Liver (tissue), 9 donors: Measurements from ENCODE around the gene XPO5. TPM values are rescaled to one million over a fixed set of nuclear protein-coding genes. Genes with fewer than 3 reads are reported as not detected.

Experiments used
- DNase-seq: peaks from one replicate; pipeline ENCODE4 v3.0.0-alpha.2; 2017; ENCODE audit warnings: low spot score
- H3K27ac ChIP-seq, 2 donors: one replicate each; pipeline ENCODE4 v1.7.0; 2013; ENCODE audit warnings: inconsistent platforms in 2 of 2, low read length in 2 of 2, control low read depth in 1 of 2, low read depth in 1 of 2, mild to moderate bottlenecking in 1 of 2
- H3K27me3 ChIP-seq, 4 donors: one replicate each; pipeline versions ENCODE4 v1.6.1 to v1.7.0; 2013; ENCODE audit warnings: low read length in 3 of 4, inconsistent platforms in 1 of 4, mild to moderate bottlenecking in 1 of 4, moderate library complexity in 1 of 4; ENCODE audit not compliant: control insufficient read depth in 4 of 4, insufficient read depth in 4 of 4
- H3K36me3 ChIP-seq, 4 donors: one replicate each; pipeline versions ENCODE4 v1.6.1 to v1.7.0; 2013; ENCODE audit warnings: low read length in 3 of 4, mild to moderate bottlenecking in 3 of 4, low read depth in 1 of 4, moderate library complexity in 1 of 4; ENCODE audit not compliant: control insufficient read depth in 4 of 4, insufficient read depth in 3 of 4
- H3K4me1 ChIP-seq, 4 donors: one replicate each; pipeline versions ENCODE4 v1.6.1 to v1.7.0; 2013; ENCODE audit warnings: low read length in 3 of 4, mild to moderate bottlenecking in 3 of 4, moderate library complexity in 1 of 4; ENCODE audit not compliant: control insufficient read depth in 4 of 4, insufficient read depth in 4 of 4
- H3K4me3 ChIP-seq, 3 donors: one replicate each; pipeline versions ENCODE4 v1.6.1 to v1.7.0; 2013; ENCODE audit warnings: low read length in 3 of 3, control low read depth in 1 of 3, low read depth in 1 of 3, mild to moderate bottlenecking in 1 of 3
- H3K9ac ChIP-seq, 2 donors: one replicate each; pipeline ENCODE4 v1.7.0; 2013; ENCODE audit warnings: low read length in 2 of 2, mild to moderate bottlenecking in 2 of 2, moderate library complexity in 2 of 2, control low read depth in 1 of 2, low read depth in 1 of 2
- H3K9me3 ChIP-seq, 4 donors: one replicate each; pipeline versions ENCODE4 v1.6.1 to v1.7.0; 2013; ENCODE audit warnings: low read length in 3 of 4; ENCODE audit not compliant: control insufficient read depth in 4 of 4
- ATF3 ChIP-seq: IDR thresholded peaks from 2 replicates; pipeline ENCODE4 v1.6.1; 2016; ENCODE audit warnings: antibody characterized with exemption
- CTCF ChIP-seq: fragments of 150-350 bp; IDR thresholded peaks from 2 replicates; pipeline ENCODE4 v1.5.1; 2017; ENCODE audit warnings: improper control_type of control experiment, low read depth, low read length; ENCODE audit not compliant: missing input control
- EGR1 ChIP-seq, 2 donors: IDR thresholded peaks; 2 replicates each; pipeline ENCODE4 v1.6.1; 2016 to 2018; ENCODE audit warnings: antibody characterized with exemption in 2 of 2, low read depth in 2 of 2
- FOXA1 ChIP-seq: IDR thresholded peaks from 2 replicates; pipeline ENCODE4 v1.6.1; 2016; ENCODE audit warnings: antibody characterized with exemption
- FOXA2 ChIP-seq: IDR thresholded peaks from 2 replicates; pipeline ENCODE4 v1.6.1; 2016; ENCODE audit warnings: antibody characterized with exemption
- GABPA ChIP-seq, 2 donors: IDR thresholded peaks in 1 of 2; conservative IDR thresholded peaks in 1 of 2; 2 replicates each; pipeline ENCODE4 v1.6.1; 2016; ENCODE audit warnings: antibody characterized with exemption in 2 of 2, mild to moderate bottlenecking in 1 of 2, moderate library complexity in 1 of 2
- HNF4A ChIP-seq, 2 donors: conservative IDR thresholded peaks; 2 replicates each; pipeline ENCODE4 v1.6.1; 2016; ENCODE audit warnings: antibody characterized with exemption in 2 of 2, mild to moderate bottlenecking in 2 of 2
- HNF4G ChIP-seq: IDR thresholded peaks from 2 replicates; pipeline ENCODE4 v1.6.1; 2016; ENCODE audit warnings: antibody characterized with exemption
- JUND ChIP-seq, 2 donors: IDR thresholded peaks; 2 replicates each; pipeline ENCODE4 v1.6.1; 2016; ENCODE audit warnings: antibody characterized with exemption in 2 of 2
- MAX ChIP-seq: IDR thresholded peaks from 2 replicates; pipeline ENCODE4 v1.6.1; 2016; ENCODE audit warnings: antibody characterized with exemption
- NR2F2 ChIP-seq: IDR thresholded peaks from 2 replicates; pipeline ENCODE4 v1.6.1; 2016; ENCODE audit warnings: antibody characterized with exemption
- RAD21 ChIP-seq, 2 donors: IDR thresholded peaks; 2 replicates each; pipeline ENCODE4 v1.6.1; 2016; ENCODE audit warnings: antibody characterized with exemption in 2 of 2, mild to moderate bottlenecking in 2 of 2
- REST ChIP-seq: IDR thresholded peaks from 2 replicates; pipeline ENCODE4 v1.6.1; 2016; ENCODE audit warnings: antibody characterized with exemption, mild to moderate bottlenecking
- RXRA ChIP-seq, 2 donors: IDR thresholded peaks; 2 replicates each; pipeline ENCODE4 v1.6.1; 2017 to 2018; ENCODE audit warnings: antibody characterized with exemption in 2 of 2, mild to moderate bottlenecking in 1 of 2
- SP1 ChIP-seq: IDR thresholded peaks from 2 replicates; pipeline ENCODE4 v1.6.1; 2018; ENCODE audit warnings: antibody characterized with exemption, mild to moderate bottlenecking
- TAF1 ChIP-seq: conservative IDR thresholded peaks from 2 replicates; pipeline ENCODE4 v1.6.1; 2016; ENCODE audit warnings: antibody characterized with exemption, mild to moderate bottlenecking
- YY1 ChIP-seq: IDR thresholded peaks from 2 replicates; pipeline ENCODE4 v1.6.1; 2016; ENCODE audit warnings: antibody characterized with exemption, mild to moderate bottlenecking
- ZBTB33 ChIP-seq: IDR thresholded peaks from 2 replicates; pipeline ENCODE4 v1.6.1; 2016; ENCODE audit warnings: antibody characterized with exemption
- WGBS: extraction: QIAGEN DNeasy Blood & Tissue Kit; methylation state at CpG from one replicate; pipeline ENCODE4 v1.1.7; 2013; 5-methylcytosine and 5-hydroxymethylcytosine counted together
- polyA plus RNA-seq, 2 donors: library from polyadenylated mRNA; stranded (reverse) in 1 of 2; unstranded in 1 of 2; fragments of 200-250 nt in 1 of 2; fragments of >200 nt in 1 of 2; fragmentation: Nextera tagmentation in 1 of 2; extraction: Ambion mirVana in 1 of 2; gene quantifications; one replicate each; pipeline versions ENCODE4 v1.2.1 to v1.2.3, GENCODE V29; 2013 to 2015
- total RNA-seq, 2 donors: library from RNA; depleted of rRNA; stranded (reverse); fragments of >200 nt; gene quantifications; one replicate each; pipeline ENCODE4 v1.2.3, GENCODE V29; 2014
- donor health status: healthy.
- donor health status: healthy.
- donor health status: healthy.
- donor health status: healthy.
- donor health status: healthy.

XPO5 gene
- total and polyA plus RNA-seq, 4 donors: 6.1 to 15.8 (median 9.8) TPM

- TF ChIP-seq ZBTB33: no peak
These were observed 69.0 kb downstream of the XPO5 start (continued) for GRCh38 chr6:43506667-43507471.

- H3K27me3 ChIP-seq: peaks cover 0 to 3% (median 0%) of the 10 kb centered on the region in 4 donors
- peaks cover 5 to 11% (median 7%) of the 10 kb centered on the region in 4 donors for H3K4me1 ChIP-seq
- H3K9me3 ChIP-seq: no peaks in the 10 kb centered on the region
- no peak overlapping the region for H3K27ac ChIP-seq
- DNase-seq: no peak
- H3K36me3 ChIP-seq: peaks cover 5 to 37% (median 24%) of the 10 kb centered on the region in 4 donors
- WGBS: 89% methylated on average over 3 of the region's 3 CpGs
- H3K9ac ChIP-seq: no peak overlapping the region
- no peak overlapping the region for H3K4me3 ChIP-seq
- no peak for TF ChIP-seq FOXA2
- TF ChIP-seq REST: no peak
- no peak for TF ChIP-seq RXRA (IDR thresholded peaks at IDR 0.05)
- TF ChIP-seq EGR1 (IDR thresholded peaks at IDR 0.05; ENCODE audit: low read depth in 2 of 2): no peak
- no peak for TF ChIP-seq NR2F2
- no peak for TF ChIP-seq FOXA1
- no peak for TF ChIP-seq ATF3
- no peak for TF ChIP-seq HNF4A (conservative IDR thresholded peaks at IDR 0.05)
- no peak for TF ChIP-seq YY1
- no peak for TF ChIP-seq GABPA (IDR thresholded peaks at IDR 0.05 in 1 of 2, conservative IDR thresholded peaks at IDR 0.05 in 1 of 2)
- TF ChIP-seq ZBTB33: no peak
- no peak for TF ChIP-seq RAD21 (IDR thresholded peaks at IDR 0.05)
- TF ChIP-seq SP1: no peak
- no peak for TF ChIP-seq TAF1
- no peak for TF ChIP-seq CTCF
- no peak for TF ChIP-seq HNF4G
- TF ChIP-seq MAX: no peak
- TF ChIP-seq JUND (IDR thresholded peaks at IDR 0.05): no peak
These were observed 69.7 kb downstream of the XPO5 start for GRCh38 chr6:43506171-43506570.
